Activated CD4-positive, CD25-positive, alpha-beta regulatory T cell treated with anti-CD3 and anti-CD28 coated beads, Interleukin-2, amount 50 U/mL, for 72 hours (primary cell): ENCODE data around the gene TSHZ2.
"Not testable (repeated sequence)": the region's sequence is repeated elsewhere in the genome, so short reads cannot be mapped to it uniquely, and the experiment has no call there.

Source experiments
- DNase-seq: peaks from one replicate; pipeline ENCODE4 v3.0.0; 2021

Gene TSHZ2

DNA sequence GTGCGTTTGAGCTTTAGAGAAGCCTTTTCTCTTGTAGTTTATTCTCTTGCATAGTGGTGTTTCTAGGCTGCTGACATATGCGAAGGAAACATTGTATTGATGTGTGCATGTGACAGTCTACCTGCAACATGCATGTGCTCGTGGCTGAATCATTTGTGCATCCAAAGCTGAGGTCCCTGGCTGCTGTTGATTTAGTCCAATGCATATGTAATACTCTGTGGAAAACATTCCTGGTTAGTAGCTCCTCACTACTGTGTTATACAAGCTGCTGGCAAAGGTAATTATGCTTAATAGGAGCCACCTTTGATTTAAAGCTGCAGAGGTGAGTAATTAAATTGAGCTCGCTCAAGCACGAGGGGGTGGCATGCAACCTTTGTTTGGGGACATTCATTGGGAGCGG is 24.5 kb downstream of the TSHZ2 start:
- no peak for DNase-seq

DNA sequence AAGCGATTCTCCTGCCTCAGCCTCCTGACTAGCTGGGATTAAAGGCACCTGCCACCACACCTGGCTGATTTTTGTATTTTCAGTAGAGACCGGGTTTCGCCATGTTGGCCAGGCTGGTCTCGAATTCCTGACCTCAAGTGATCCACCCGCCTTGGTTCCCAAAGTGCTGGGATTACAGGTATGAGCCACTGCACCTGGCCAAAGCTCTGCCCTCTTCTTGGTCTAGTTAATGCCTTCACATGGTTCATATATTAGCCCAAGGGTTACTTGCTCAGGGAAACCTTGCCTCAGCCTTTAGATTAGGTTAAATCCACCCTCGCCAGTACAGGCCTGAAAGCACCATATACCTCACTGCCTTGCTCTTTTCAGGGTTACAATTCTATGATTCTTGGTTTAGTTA is 26.1 kb downstream of the TSHZ2 start:
- DNase-seq: no peak

DNA sequence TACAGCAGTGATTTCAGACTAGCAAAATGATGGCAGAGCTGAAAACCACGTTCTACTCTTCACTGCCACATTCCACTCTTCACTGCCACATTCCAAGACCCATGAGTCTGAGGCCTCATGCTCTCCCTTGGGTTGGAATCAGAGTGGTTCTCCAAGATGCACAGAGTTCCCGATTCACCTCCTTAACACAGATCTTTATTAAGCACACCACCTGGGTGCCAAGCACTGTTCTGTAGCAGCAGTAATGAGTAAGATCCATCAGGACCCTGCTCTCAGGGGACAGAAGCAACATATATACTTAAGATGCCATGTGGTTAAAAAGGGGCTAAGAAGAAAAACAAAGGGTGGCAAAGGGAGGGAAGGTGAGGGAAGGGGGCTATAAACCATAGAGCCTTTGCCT is 26.9 kb downstream of the TSHZ2 start:
- no peak for DNase-seq

DNA sequence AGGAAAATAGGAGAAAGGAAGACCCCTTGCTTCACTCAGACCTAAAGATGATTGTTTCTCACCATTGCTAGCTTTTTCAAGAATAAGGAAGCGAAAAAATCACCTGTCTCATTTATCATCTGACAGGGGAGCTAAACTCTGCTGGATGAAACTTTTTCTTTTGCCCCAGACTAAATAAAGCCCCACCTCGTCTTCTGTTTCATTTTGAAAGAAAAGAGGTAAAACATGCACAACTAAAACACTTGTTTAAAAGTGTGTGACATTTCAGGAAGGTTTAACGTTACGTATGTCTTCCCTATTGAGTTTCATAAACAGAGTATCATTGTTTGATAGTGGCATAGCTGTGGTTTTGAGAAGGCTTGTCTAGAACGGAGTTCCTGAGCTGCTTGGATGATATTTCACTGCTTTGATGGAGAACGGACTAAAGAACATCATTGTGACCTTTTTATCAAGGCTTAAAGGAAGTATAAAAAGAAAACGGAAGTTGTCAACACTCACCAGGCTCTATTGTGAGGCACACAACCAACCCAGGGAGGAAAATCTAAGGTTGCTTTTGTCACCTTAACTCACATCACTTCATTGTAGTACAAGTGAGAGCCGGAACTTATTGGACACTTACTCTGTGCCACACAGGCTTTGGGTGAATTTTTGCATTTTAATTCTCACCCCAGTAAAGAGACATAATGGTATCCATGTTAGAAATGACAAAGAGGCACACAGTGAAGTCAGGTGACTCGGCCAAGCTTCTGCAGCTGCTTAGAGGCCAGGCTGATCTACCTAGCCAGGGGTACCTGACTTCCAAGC is 29.5 kb downstream of the TSHZ2 start:
- peak; percentile 31 for DNase-seq

DNA sequence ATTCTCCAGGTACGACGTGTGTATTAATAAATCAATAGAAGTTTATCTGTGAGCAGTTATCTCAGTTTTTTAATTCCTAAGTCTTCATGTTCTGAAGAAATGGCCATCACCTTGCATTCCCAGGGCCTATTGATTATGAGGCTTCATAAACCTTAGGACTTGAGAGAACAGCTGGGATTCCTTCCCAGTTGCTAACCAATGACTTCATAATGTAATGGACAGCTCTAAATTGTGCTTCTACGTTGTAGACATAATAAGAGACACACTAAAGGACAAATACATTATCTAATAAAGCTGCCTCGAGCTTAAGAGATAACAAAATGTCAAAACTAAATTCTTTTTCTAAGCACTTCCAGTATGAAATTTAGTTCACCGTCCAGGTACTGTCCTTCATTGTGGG is 30.6 kb downstream of the TSHZ2 start:
- no peak for DNase-seq

DNA sequence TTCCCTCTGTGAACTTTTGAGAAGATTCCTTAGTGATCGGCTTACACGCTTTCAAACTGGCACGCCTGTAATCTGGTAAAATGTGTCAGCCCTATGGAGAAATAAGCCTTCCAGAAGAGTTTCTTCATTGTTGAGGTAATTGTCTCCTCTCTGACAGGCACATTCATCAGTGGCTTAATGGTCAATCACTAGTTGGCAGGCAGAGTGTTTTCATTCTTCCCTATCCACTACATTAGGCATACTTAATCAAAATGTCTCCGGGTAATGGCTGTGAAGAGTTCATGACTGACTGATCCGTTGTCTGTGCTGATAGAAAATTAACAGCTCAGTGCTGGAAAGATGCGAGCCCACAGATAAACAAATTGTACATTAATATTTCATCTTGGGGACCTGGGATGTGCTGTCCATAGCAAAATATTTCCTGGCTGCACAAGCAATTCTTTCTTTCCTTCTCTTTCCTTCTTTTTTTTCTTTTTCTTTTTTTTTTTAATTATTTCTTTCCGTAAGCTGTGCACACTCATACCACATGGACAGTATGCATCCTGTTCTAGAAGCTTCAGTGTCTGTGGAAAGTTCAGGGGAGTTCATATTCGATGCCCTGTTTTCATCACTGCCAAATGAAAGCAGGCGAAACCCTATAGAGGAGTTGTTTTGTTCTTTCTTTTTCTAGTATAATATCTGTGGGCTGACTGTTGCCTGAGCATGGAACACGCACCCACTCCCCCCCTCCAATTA is 31.4 kb downstream of the TSHZ2 start:
- no peak for DNase-seq

DNA sequence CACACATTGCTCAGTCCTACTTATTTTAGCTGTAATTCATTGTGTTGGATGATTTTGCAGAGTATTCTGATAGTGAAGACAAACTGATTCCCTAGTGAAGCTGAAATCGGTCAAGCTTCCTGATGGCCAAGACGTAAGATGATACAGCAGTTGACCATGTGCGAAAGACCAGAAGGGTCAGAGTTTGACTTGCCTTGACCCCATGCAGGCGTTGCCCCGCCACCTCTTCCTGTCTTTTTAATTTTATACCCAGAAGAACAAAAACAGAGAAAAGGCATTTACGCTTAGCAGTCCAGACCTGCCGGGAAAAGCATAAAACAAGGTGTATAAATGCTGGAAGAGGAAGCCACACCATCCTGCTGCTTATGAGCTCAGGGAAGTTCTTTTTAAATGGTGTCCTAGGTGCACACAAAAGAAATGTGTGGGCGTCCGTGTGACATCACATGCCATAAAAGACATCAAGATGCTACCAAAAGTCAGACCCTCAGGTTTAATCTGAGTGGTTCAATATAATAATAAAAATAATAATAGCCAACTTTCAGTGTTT is 32.2 kb downstream of the TSHZ2 start:
- no peak for DNase-seq

DNA sequence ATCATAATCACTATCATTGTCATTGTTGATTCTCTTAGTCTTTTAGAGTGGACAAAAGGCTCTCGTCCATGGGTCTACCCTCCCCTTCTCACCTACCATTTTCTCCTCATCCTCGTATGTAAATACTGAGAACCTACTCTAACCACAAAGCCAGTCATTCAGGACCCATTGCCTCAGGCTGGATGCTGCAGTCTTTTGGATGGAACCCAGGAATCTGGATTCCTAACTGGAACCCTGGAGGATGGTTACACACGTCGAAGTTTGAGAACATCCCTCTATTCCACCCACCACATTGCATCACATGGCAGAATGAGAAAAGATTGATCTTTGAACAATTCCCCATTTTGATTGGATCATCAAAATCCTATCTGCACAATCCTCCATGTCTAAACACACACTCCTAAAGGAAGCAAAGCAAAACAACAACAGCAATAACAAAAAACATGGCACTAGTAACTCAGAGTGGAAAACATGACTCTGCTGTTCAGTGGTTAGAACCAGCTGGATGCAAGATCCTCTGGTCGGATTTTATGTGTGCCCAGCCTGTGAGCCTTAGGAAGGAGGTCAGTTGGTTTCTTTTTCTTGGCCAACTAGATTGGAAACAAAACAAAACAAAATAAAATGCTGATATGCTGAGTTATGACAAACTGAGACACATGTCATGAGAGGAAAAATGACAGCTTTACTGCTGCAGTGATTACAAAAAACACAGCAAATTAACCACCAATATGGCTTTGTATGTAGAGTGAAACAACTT is 38.0 kb downstream of the TSHZ2 start:
- DNase-seq: no peak

DNA sequence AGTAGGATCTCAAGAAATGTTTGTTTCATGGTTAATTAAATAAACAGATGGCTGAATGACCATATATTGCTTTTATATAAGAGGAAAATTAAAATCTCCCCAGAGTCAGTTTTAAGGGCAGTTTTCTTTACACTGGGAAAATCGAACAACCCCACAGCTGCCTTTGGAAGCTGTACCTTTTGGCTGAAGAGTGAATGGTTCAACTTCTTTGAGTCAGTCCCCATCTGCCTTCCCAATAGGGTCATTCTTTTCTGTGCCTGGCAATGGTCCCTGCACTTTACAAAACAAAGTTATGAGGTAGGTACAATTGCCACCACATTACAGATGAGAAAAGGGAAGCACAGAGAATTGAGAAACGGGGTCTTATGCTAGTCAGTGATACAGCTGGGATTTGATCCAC is 39.5 kb downstream of the TSHZ2 start:
- no peak for DNase-seq

DNA sequence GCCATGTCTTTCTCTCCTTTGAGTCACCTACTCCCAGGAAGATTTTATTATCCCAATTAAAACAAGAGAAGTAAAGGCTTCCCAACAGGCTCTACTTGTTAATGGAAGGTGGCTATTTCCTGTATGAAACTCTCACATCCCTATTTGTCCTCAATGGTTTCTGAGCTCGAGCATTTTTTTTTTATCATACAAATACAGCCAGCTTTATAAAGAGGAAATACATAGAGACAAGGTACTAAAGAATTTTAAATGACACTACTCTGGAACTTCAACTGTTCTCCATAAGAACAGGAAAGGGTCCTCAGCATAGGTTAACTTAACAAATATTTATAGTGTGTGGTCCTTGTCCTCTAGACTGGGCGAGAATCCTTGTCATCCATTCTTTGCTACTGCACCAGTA is 41.0 kb downstream of the TSHZ2 start:
- DNase-seq: no peak

DNA sequence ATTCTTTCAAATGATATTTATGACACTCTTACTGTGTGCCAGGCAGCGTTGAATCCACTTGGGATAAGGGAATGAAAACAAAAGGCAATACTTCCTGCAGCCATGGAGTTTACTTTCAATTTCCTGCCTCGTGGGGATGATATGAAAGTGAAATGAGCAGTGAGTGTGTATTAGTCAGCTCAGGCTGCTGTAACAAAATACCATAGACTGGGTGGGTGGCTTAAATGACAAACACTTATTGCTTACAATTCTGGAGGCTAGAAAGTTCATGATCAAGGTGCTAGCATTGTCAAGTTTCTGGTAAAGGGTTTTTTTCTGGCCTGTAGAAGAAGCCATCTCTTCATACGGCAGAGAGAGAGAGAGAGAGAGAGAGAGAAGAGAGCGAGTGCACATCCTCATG is 41.7 kb downstream of the TSHZ2 start:
- DNase-seq: no peak

DNA sequence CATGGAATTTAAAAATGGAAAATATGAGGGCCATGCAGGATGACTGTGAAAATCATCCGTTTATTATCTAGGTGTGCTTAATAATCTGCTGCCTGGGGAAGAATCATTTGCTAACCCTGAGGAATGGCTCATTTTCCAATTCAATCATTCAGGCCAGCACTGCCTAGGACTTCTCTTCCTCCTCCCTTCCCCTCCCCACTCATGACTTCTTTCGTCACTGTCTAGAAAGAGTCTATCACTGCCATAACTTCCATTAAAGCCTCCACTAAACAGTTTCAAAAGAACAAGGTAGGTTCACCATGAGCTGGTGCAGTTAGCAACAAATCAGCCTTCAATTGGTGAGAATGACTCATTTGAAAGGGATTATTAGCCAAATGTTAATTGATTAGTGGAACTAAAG is 43.9 kb downstream of the TSHZ2 start:
- no peak for DNase-seq

DNA sequence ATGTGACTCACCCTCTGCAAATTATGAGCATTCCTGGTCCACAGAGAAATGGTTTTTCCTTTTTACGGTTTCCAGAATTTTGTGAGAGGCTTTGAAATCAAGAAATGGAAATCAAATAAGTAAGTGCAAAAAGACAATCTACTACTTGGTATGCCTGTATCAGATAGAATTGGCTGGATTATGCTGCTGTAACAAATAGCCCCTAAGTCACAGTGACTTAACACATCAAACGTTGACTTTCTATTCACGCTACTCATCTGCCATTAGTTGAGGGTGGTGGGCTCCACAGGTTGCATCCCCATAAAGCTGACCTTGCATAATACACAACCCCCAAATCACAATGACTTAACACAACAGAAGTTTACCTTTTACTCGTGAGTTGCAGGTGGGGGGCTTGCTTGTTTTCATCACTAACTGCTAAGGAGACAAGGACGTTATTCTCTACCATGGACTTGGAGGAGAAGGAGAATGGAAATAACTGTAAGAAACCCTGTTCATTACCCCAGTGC is 44.4 kb downstream of the TSHZ2 start:
- DNase-seq: no peak

DNA sequence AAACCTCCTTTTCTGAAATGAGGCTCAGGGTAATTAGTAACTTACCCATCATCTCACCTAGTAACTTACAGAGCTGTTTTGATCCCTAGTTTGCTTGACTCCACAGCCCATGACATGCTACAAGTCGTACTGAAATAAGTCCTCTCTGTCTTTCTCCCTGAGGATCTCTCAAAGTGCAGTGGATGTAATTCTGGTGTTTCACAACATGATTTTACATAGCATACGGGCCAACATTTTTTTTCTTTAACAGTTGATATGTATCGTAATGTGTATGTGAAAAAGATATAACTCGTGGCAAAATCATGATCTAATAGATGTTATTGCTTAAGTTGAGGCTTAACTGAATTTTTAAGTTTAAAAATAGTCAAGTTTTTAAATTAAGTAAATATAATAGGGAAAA is 45.0 kb downstream of the TSHZ2 start:
- no peak for DNase-seq

DNA sequence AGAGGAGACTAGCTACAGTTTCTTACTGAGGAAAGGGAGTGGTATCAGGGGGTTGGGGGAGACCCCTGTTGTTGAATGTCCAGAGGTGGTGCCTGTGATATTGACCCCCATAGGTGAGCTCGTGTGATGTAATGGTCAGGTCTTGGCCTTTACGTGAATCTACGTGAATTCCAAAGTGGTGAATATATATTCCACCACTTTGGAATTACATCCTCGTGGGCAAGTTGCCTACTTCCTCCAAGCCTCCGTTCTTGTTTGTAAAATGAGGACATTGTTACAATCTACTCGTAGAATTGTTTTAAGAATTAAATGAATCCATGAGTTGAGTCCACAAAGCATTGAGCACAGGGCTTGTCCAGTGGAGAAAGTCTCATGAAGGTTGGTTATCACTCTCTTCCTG is 47.3 kb downstream of the TSHZ2 start:
- no peak for DNase-seq

DNA sequence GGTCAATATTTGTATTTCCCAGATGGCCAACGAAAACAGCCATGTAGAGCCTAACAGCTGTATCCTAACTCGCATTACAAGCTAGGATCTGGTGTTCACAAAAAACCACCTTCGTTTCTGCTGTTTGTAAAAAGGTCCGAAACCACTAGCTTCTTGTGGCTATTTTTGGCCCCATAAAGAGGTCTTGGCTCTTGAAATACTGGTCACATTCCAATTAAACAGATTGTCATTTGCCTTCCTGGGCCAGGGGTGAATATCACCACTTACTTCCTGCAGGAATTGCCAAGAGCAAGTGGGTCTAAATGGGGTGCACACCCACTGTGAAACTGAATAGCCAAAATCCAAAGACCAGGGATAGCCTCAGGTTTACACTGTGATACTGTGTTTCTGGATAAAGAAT is 48.2 kb downstream of the TSHZ2 start:
- no peak for DNase-seq

DNA sequence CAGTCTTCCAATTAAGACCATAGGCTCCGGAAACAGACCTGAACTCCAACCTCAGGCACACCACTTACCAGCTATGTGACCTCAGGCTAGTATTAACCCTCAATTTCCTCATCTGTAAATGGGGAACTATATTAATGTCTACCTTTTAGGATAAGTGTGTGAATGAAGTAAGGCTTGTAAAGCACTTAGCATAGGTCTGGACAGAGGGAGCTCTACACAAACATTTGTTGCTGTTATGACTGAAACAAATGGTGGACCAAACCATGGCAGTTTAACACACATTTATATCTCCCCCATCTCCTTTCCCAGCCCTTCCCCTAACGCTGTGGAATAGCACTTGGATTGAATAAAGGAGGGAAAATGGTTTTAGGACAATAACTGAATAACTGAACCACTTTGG is 48.7 kb downstream of the TSHZ2 start:
- DNase-seq: no peak

DNA sequence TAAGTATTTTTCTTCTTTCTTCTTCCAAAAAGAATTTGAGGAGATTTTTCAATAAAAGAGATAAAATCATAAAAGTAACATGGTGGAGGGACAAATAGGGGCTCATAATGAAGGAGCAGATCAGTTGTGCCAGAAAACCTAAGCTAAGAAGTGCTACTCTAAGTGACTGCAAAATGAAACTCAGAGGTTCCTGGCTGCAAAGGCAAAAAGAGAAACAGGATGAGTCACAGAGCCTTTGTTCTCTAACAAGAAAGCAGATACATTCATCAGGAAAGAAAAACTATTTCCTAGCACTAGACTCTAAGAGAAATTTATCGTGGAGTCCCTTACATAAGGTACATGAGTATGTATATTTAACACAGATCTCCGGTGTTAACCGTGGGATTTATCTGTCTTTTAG is 49.8 kb downstream of the TSHZ2 start:
- no peak for DNase-seq

DNA sequence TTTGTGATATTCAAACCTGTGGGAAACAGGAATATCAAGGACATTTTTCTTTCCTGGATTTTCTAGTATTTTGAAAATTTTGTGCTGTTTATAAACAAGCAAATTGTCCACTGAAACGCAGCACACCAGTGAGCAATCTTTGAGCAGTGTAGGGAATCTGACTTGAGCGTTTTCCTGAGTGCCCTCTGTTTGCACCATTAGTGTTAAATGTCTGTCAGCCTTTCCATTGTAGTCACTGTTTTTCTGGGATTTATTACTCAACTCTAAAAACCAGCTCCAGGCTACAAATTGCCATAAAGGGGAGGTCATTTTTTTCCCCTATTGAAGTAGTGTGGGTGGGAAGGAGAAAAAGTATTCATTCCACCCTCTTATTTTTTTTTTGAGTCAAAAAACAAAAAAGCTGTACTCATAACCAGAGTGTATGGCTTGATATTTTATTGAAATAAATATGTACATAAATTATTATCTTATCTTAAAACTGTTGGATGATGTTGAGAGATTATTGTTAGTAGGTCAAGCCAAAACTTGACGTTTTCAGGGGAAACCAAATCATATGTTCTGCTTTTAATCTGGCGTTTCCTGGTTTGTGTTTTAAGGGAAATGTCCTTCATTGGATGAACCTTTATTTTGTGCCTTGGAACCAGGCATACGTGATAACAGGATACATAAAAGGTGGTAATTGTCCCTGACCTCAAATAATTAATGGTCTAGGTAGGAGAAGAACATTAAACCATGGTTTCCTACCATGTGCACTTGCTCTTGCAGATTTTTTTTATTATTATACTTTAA is 51.8 kb downstream of the TSHZ2 start:
- DNase-seq: no peak

DNA sequence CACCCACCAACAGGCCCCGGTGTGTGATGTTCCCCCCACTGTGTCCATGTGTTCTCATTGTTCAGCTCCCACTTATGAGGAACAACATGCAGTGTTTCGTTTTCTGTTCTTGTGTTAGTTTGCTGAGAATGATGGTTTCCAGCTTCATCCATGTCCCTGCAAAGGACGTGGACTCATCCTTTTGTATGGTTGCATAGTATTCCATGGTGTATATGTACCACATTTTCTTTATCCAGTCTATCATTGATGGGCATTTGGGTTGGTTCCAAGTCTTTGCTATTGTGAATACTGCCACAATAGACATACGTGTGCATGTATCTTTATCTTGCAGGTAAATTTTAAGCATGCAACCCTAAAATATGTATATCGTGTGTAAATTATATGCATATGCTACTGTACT is 52.5 kb downstream of the TSHZ2 start:
- not testable (repeated sequence) for DNase-seq

DNA sequence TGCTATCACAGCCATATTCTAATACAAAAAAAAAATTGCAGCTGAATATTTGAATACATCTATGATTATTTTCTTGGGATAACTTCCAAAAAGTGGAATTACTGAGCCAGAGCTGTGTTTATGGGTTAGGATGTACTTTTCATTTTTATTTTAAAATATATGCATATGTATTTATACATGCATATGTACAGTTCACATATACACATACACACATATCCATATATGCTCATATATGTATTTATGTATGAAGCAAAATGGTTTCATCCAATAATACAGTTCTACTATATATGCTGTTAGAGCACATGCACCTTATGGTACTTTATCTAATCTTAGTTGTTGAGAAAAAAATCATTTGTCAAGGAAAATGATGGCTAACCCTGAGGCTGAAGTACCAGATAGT is 54.9 kb downstream of the TSHZ2 start:
- no peak for DNase-seq

DNA sequence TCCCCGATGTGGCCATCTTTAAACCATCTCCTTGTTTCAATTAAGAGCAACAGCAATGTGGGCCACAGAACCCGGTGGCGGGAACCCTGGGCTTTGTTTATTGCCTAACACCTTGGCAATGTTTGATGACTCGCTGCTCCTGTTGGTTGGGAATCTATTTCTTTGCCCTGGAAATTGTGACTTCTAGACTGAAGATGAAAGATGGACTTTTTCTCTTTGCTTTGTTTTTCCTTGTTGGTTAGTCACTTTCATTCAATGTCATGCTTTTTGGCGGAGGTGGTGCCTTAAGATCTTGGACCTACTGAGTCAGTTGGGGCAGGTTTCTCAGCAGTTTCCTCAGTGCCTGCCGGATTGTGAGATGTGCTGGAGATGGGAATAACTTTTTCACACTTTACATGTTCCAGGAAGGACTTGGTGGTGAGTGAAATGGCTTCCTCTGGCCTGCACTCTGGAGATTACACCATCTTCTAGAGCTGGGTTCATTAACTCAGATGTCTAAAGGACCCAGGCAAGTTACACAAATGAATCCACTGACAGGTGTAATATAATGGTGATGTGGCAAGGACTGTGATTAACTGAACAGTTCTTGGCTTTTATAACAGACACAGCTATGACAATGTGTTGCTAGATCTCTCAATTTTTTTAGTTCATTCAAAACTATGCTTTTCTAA is 56.3 kb downstream of the TSHZ2 start:
- no peak for DNase-seq
